ENCODE results near the gene IMP3.

IMP3 gene

GRCh38 chr15:75653347-75653913 is 13.4 kb upstream of the IMP3 start:
- Histone ChIP-seq H3K36me3 (ENCODE audit: control insufficient read depth, insufficient read depth, low read length) (no peaks in the 10 kb centered on the region), H3K27me3 (replicated peaks; ENCODE audit: control insufficient read depth, insufficient read depth, low read length) (no peaks in the 10 kb centered on the region; the same call in 1 of the 2 replicates), H3K4me3 (replicated peaks; ENCODE audit: low read depth, low read length) (no peak overlapping the region)
- no peak for DNase-seq (ENCODE audit: extremely low read depth, insufficient read length)
- TF ChIP-seq CTCF (IDR thresholded peaks at IDR 0.05; ENCODE audit: insufficient read depth, low read length, poor library complexity, severe bottlenecking): no peak

DNA sequence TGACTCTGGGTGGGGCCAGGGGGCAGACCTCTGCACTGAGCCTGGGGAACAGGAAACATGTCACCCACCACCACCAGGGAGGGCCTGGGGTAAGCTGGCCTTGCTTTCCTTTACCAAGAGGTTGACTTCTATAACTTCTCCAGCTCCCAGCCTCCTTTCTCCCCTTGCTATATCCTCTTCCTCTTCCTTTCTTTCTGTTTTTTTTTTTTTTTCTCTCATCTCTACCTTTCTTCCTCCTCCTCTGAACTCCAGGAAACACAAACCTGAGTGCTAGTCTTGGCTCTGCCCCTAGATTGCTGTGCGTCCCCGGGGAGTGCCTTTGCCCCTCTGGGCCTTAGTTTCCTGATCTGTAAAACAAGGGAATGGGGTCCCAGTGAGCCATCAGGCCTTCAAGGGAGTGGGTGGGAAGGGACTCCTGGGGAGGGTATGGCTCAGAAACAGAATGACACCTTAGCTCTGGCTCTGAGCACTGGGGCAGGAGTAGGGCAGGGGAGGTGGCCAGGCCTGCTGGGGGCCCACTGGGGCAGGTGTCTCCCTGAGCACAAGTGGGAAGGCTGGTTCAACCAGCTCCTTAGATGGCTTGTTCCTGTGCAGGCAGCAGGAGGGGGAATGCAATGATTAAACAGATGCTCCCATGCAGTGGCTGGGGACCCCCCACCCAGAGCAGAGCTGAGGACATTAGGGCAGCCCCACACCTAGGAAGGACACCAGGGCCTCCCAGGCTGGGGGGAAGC is 12.0 kb upstream of the IMP3 start:
- H3K27me3 ChIP-seq (replicated peaks; ENCODE audit: control insufficient read depth, insufficient read depth, low read length): no peaks in the 10 kb centered on the region; the same call in 1 of the 2 replicates
- DNase-seq (ENCODE audit: extremely low read depth, insufficient read length): no peak
- TF ChIP-seq CTCF (IDR thresholded peaks at IDR 0.05; ENCODE audit: insufficient read depth, low read length, poor library complexity, severe bottlenecking): no peak
- no peak overlapping the region for H3K4me3 ChIP-seq (replicated peaks; ENCODE audit: low read depth, low read length)
- no peaks in the 10 kb centered on the region for H3K36me3 ChIP-seq (ENCODE audit: control insufficient read depth, insufficient read depth, low read length)

- no peaks in the 10 kb centered on the region for H3K36me3 ChIP-seq (ENCODE audit: control insufficient read depth, insufficient read depth, low read length)
- TF ChIP-seq CTCF (IDR thresholded peaks at IDR 0.05; ENCODE audit: insufficient read depth, low read length, poor library complexity, severe bottlenecking): no peak
- H3K4me3 ChIP-seq (replicated peaks; ENCODE audit: low read depth, low read length): no peak overlapping the region
- no peak for DNase-seq (ENCODE audit: extremely low read depth, insufficient read length)
- no peaks in the 10 kb centered on the region; the same call in 1 of the 2 replicates for H3K27me3 ChIP-seq (replicated peaks; ENCODE audit: control insufficient read depth, insufficient read depth, low read length)
These were observed 11.1 kb upstream of the IMP3 start for GRCh38 chr15:75650908-75651809.

- Histone ChIP-seq H3K27me3 (replicated peaks; ENCODE audit: control insufficient read depth, insufficient read depth, low read length) (no peaks in the 10 kb centered on the region; the same call in 1 of the 2 replicates), H3K4me3 (replicated peaks; ENCODE audit: low read depth, low read length) (no peak overlapping the region), H3K36me3 (ENCODE audit: control insufficient read depth, insufficient read depth, low read length) (no peaks in the 10 kb centered on the region)
- DNase-seq (ENCODE audit: extremely low read depth, insufficient read length): no peak
- TF ChIP-seq CTCF (IDR thresholded peaks at IDR 0.05; ENCODE audit: insufficient read depth, low read length, poor library complexity, severe bottlenecking): no peak
These were observed 9.8 kb upstream of the IMP3 start for GRCh38 chr15:75649848-75650247.

- no peak for TF ChIP-seq CTCF (IDR thresholded peaks at IDR 0.05; ENCODE audit: insufficient read depth, low read length, poor library complexity, severe bottlenecking)
- no peaks in the 10 kb centered on the region; the same call in 1 of the 2 replicates for H3K27me3 ChIP-seq (replicated peaks; ENCODE audit: control insufficient read depth, insufficient read depth, low read length)
- no peak for DNase-seq (ENCODE audit: extremely low read depth, insufficient read length)
- no peaks in the 10 kb centered on the region for H3K36me3 ChIP-seq (ENCODE audit: control insufficient read depth, insufficient read depth, low read length)
- no peak overlapping the region for H3K4me3 ChIP-seq (replicated peaks; ENCODE audit: low read depth, low read length)
These were observed 9.2 kb upstream of the IMP3 start for GRCh38 chr15:75649045-75649761.

Measured in GM06990 (cell line).